K562 (cell line): ENCODE results near the gene HFE. TPM values are rescaled to one million over a fixed set of nuclear protein-coding genes. Genes with fewer than 3 reads are reported as not detected.

Experiments
- ASH1L ChIP-seq: fragments of 450-650 bp; IDR thresholded peaks from 2 replicates; pipeline ENCODE4 v1.6.1; 2018; ENCODE audit warnings: borderline replicate concordance, mild to moderate bottlenecking, low read depth; ENCODE audit not compliant: partially characterized antibody
- CEBPB ChIP-seq: fragments of 450-650 bp; IDR thresholded peaks from 2 replicates; pipeline ENCODE4 v1.6.1; 2016; ENCODE audit warnings: missing genetic modification characterization, missing compliant biosample characterization
- CLOCK ChIP-seq: fragments of 250-450 bp; sonication (Bioruptor Pico); IDR thresholded peaks from 2 replicates; pipeline ENCODE4 v1.4.0; 2020; ENCODE audit warnings: mild to moderate bottlenecking, moderate library complexity, borderline replicate concordance
- E2F5 ChIP-seq: sonication (generic); formaldehyde crosslinking; IDR thresholded peaks from 2 replicates; pipeline ENCODE4 v1.8.0; 2022; ENCODE audit warnings: mild to moderate bottlenecking, missing genetic modification reagents
- MAZ ChIP-seq, 2 experiments: fragments of 450-650 bp in 1 of 2; sonication (generic) in 1 of 2; formaldehyde crosslinking; IDR thresholded peaks in 1 of 2; conservative IDR thresholded peaks in 1 of 2; 2 replicates each; pipeline versions ENCODE4 v1.4.0 to v1.5.0; 2020; ENCODE audit warnings: mild to moderate bottlenecking in 1 of 2, missing genetic modification reagents in 1 of 2
- MTA3 ChIP-seq: fragments of 450-650 bp; formaldehyde crosslinking; IDR thresholded peaks from 2 replicates; pipeline ENCODE4 v1.6.1; 2017; ENCODE audit warnings: mild to moderate bottlenecking, borderline replicate concordance
- NR3C1 ChIP-seq: sonication (generic); formaldehyde crosslinking; IDR thresholded peaks from 2 replicates; pipeline ENCODE4 v1.8.1; 2022; ENCODE audit warnings: missing genetic modification reagents
- PHB ChIP-seq: fragments of 250-450 bp; sonication (Bioruptor Pico); IDR thresholded peaks from 2 replicates; pipeline ENCODE4 v1.5.0; 2021
- SMAD3 ChIP-seq: fragments of 450-650 bp; formaldehyde crosslinking; conservative IDR thresholded peaks from 2 replicates; pipeline ENCODE4 v1.4.0; 2020; ENCODE audit warnings: mild to moderate bottlenecking
- TBP ChIP-seq: optimal IDR thresholded peaks from 2 replicates; pipeline ENCODE3; 2011; ENCODE audit warnings: low read depth, low read length, improper control_type of control experiment
- U2AF1 ChIP-seq: fragments of 200-400 bp; formaldehyde crosslinking; optimal IDR thresholded peaks from 2 replicates; pipeline ENCODE3; 2017; ENCODE audit warnings: mild to moderate bottlenecking, low read depth, low read length, moderate library complexity
- ZBTB40 ChIP-seq, 2 experiments: fragments of 450-650 bp in 1 of 2; sonication (generic) in 1 of 2; formaldehyde crosslinking in 1 of 2; IDR thresholded peaks; 2 replicates each; pipeline versions ENCODE4 v1.7.1 to v1.9.0; 2016 to 2022; ENCODE audit warnings: inconsistent platforms in 1 of 2, mild to moderate bottlenecking in 1 of 2, missing genetic modification reagents in 1 of 2
- polyA plus RNA-seq, 8 experiments: library from polyadenylated mRNA; depleted of rRNA in 4 of 8; stranded (reverse) in 5 of 8; unstranded in 3 of 8; fragments of >200 nt; fragmentation: Nextera tagmentation in 2 of 8; fragmentation: Illumina TruSeq in 1 of 8; extraction: Ambion mirVana in 2 of 8; extraction: Trizol in 1 of 8; gene quantifications; 2 replicates each; pipeline versions ENCODE4 v1.2.1 to v1.2.3, GENCODE V29; 2011 to 2014; ENCODE audit warnings: inconsistent platforms in 1 of 8, missing spikeins in 1 of 8
- total RNA-seq, 7 experiments: library from RNA; depleted of rRNA in 6 of 7; stranded (reverse); fragments of >200 nt in 6 of 7; fragmentation: Illumina TruSeq in 2 of 7; extraction: Trizol in 2 of 7; gene quantifications; 2 replicates each; pipeline versions ENCODE4 v1.2.1 to v1.2.3, GENCODE V29; 2011 to 2021; ENCODE audit warnings: low replicate concordance in 1 of 7

HFE gene
- total and polyA plus RNA-seq, 9 of the 15 experiments (the other 6 are each of a cell fraction or from before 2014, with no cell fraction given), result 0.14 to 1.2 (median 0.76) TPM

GRCh38 chr6:26123947-26124780 is 36.9 kb downstream of the HFE start (continued):
- TF ChIP-seq CLOCK (CRISPR knock-in tag), result no peak
- TF ChIP-seq MAZ (CRISPR knock-in tag; conservative IDR thresholded peaks at IDR 0.05 in 1 of 2, IDR thresholded peaks at IDR 0.05 in 1 of 2), result peak; percentile 6 to 75; a peak in 3 of 4 replicates
- 0 out of 2 replicates have a peak, but pooled peaks have one; percentile 50 for TF ChIP-seq CEBPB (tag)
- no peak for TF ChIP-seq SMAD3 (CRISPR knock-in tag)
- peak; percentile 100 for TF ChIP-seq MTA3
- TF ChIP-seq ZBTB40 (IDR thresholded peaks at IDR 0.05), result no peak
- peak; percentile 66; the same call in 1 of the 2 replicates for TF ChIP-seq ZBTB40 (CRISPR knock-in tag; IDR thresholded peaks at IDR 0.05)
- TF ChIP-seq U2AF1, result no peak
- 0 out of 2 replicates have a peak, but pooled peaks have one; percentile 66 for TF ChIP-seq PHB (CRISPR knock-in tag)
- no peak for TF ChIP-seq TBP
- TF ChIP-seq ASH1L, result peak; percentile 85
- peak; percentile 97 for TF ChIP-seq E2F5 (CRISPR knock-in tag)
- 0 out of 2 replicates have a peak, but pooled peaks have one; percentile 54 for TF ChIP-seq NR3C1
